ENCODE measurements around the gene TFDP1. TPM values are rescaled to one million over a fixed set of nuclear protein-coding genes. Genes with fewer than 3 reads are reported as not detected.

The TFDP1 gene
- total and polyA plus RNA-seq, 2 of the 4 experiments (the other 2 are of a cell fraction) = 59.3 to 97.0 TPM

DNA sequence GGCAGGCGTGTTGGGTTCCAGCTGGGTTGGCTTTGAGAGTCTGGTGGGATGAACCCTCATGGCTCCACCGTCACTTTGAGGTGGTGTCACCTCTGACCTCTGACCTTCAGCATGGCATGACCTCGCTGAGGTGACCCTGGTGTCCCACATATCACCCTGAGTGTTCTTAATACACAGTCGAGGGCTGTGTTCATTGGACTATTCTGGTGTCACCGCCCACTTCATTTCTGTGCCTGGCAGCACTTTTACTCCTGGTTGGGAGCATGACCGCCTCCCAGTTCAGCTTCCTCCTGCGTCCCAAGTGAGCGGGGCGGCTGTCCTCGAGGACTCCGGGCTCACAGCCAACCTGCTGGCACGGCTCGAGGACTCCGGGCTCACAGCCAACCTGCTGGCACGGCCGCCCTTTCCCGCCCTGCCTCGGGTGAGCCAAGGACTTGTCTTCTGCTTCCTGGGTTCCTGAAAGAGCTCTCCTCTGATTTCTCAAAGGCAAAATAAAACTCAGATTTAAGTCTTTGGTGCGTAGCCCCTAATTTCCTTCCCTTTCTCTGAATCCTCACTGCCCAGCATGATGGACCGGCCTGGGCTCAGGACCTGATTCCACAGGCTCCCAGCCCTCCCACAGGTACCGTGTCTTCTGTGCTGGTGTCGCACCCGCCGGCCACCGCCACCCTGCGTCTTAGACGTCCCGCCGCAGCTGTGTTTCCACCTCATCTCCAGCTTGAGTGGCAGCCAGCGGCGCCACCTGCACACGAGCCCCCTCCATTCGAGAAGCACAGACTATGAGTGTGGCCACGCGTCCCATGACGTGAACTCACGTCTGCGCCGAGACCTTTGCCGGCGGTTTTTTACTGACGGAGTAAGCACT lies 63.0 kb downstream of the TFDP1 start:
- no peak overlapping the region for H2AFZ ChIP-seq (replicated peaks; ENCODE audit: low read length, poor library complexity)
- no peak overlapping the region for H3K23ac ChIP-seq (ENCODE audit: low read depth, low read length)
- DNase-seq (no peak), ATAC-seq (ENCODE audit: low read depth) (peak; percentile 54)
- 85% methylated on average over 25 of the region's 42 CpGs; no CpG with 5 or more reads in 1 of the 2 experiments for WGBS, 2 experiments (ENCODE audit: extremely low coverage in 2 of 2, insufficient read length in 1 of 2)
- H3K9me3 ChIP-seq (ENCODE audit: control insufficient read depth, insufficient read depth, low read length) = no peaks in the 10 kb centered on the region
- H3K18ac ChIP-seq (ENCODE audit: low read depth, low read length) = no peak overlapping the region
- no peak overlapping the region for H4K91ac ChIP-seq (ENCODE audit: insufficient read depth, low read depth, low read length)
- intact Hi-C loops (cut with micrococcal nuclease) (no loop called here), dilution Hi-C loops (cut with HindIII; ENCODE audit: low sequenced_read_pairs, unreplicated experiment) (no loop called here), in situ Hi-C loops (cut with MboI; ENCODE audit: low sequenced_read_pairs) (no loop called here)
- H2AK5ac ChIP-seq (ENCODE audit: low read depth, low read length) = no peak overlapping the region
- H4K5ac ChIP-seq (ENCODE audit: low read depth, low read length) = no peak overlapping the region
- BruUV-seq (replicated peaks) = no TSS peak
- H3K4me1 ChIP-seq (ENCODE audit: control insufficient read depth, insufficient read depth, low read length) = peaks cover 2% of the 10 kb centered on the region; the same call in 1 of the 2 replicates
- H3K4me2 ChIP-seq (ENCODE audit: low read depth, low read length) = no peak overlapping the region
- H3K27ac ChIP-seq (ENCODE audit: insufficient read depth, low read length) = no peak overlapping the region
- H4K8ac ChIP-seq (ENCODE audit: low read depth in 2 of 2, low read length in 2 of 2) = no peak overlapping the region
- no peak overlapping the region for H2AK9ac ChIP-seq (replicated peaks; ENCODE audit: low read depth, low read length, poor library complexity)
- no peak overlapping the region for H2BK20ac ChIP-seq (ENCODE audit: low read depth, low read length)
- H3K4me3 ChIP-seq (ENCODE audit: insufficient read depth, low read depth, low read length) = no peak overlapping the region
- no peaks in the 10 kb centered on the region for H3K27me3 ChIP-seq (ENCODE audit: control insufficient read depth, insufficient read depth, low read length)
- CTCF ChIA-PET = no interaction called here
- no peak overlapping the region for H2BK120ac ChIP-seq (ENCODE audit: low read depth, low read length)
- peaks cover 1% of the 10 kb centered on the region; the same call in 1 of the 2 replicates for H3K36me3 ChIP-seq (ENCODE audit: control insufficient read depth, insufficient read depth, low read length)
- H2BK15ac ChIP-seq (ENCODE audit: low read depth, low read length) = no peak overlapping the region
- no peak overlapping the region for H3K9ac ChIP-seq (ENCODE audit: low read depth, low read length)
- H3K14ac ChIP-seq (replicated peaks; ENCODE audit: low read depth, low read length) = no peak overlapping the region
- POLR2A ChIA-PET (ENCODE audit: unreplicated experiment) = no interaction called here
- H4K20me1 ChIP-seq (ENCODE audit: insufficient read depth, low read length) = no peaks in the 10 kb centered on the region; the same call in 1 of the 2 replicates
- H3K79me1 ChIP-seq (ENCODE audit: low read depth in 1 of 2, low read length in 2 of 2) = no peaks in the 10 kb centered on the region
- TF ChIP-seq MXI1 (IDR thresholded peaks at IDR 0.05; ENCODE audit: borderline replicate concordance, low read depth, low read length) = no peak
- no peak for TF ChIP-seq RCOR1 (IDR thresholded peaks at IDR 0.05; ENCODE audit: insufficient replicate concordance, low read length)
- TF ChIP-seq, protein P1, sequence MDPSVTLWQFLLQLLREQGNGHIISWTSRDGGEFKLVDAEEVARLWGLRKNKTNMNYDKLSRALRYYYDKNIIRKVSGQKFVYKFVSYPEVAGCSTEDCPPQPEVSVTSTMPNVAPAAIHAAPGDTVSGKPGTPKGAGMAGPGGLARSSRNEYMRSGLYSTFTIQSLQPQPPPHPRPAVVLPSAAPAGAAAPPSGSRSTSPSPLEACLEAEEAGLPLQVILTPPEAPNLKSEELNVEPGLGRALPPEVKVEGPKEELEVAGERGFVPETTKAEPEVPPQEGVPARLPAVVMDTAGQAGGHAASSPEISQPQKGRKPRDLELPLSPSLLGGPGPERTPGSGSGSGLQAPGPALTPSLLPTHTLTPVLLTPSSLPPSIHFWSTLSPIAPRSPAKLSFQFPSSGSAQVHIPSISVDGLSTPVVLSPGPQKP (IDR thresholded peaks at IDR 0.05; ENCODE audit: borderline replicate concordance, low read depth, low read length) = no peak
- TF ChIP-seq CEBPB (IDR thresholded peaks at IDR 0.05; ENCODE audit: low read depth, low read length) = no peak
- no peak for TF ChIP-seq NFE2L2 (IDR thresholded peaks at IDR 0.05; ENCODE audit: low read depth, low read length)
- TF ChIP-seq CHD1 (IDR thresholded peaks at IDR 0.05; ENCODE audit: low read depth, low read length) = no peak
- no peak for TF ChIP-seq BHLHE40 (IDR thresholded peaks at IDR 0.05; ENCODE audit: low read depth, low read length)
- TF ChIP-seq RFX5 (IDR thresholded peaks at IDR 0.05; ENCODE audit: low read depth, low read length) = no peak
- TF ChIP-seq RAD21 (IDR thresholded peaks at IDR 0.05; ENCODE audit: low read length) = no peak
- no peak for TF ChIP-seq SMC3 (IDR thresholded peaks at IDR 0.05; ENCODE audit: low read depth, low read length)
- TF ChIP-seq, protein P2, sequence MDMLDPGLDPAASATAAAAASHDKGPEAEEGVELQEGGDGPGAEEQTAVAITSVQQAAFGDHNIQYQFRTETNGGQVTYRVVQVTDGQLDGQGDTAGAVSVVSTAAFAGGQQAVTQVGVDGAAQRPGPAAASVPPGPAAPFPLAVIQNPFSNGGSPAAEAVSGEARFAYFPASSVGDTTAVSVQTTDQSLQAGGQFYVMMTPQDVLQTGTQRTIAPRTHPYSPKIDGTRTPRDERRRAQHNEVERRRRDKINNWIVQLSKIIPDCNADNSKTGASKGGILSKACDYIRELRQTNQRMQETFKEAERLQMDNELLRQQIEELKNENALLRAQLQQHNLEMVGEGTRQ (IDR thresholded peaks at IDR 0.05; ENCODE audit: low read depth, low read length) = no peak
- no peak overlapping the region for H3K56ac ChIP-seq (ENCODE audit: extremely low read depth, insufficient read depth, low read length)
- H3K9me1 ChIP-seq (ENCODE audit: insufficient read depth, low read length) = 0 out of 2 replicates have a peak, but pooled peaks cover 4% of the 10 kb centered on the region
- H3K4ac ChIP-seq (ENCODE audit: low read depth, low read length) = no peak overlapping the region
- no peak overlapping the region for H2BK5ac ChIP-seq (ENCODE audit: low read depth, low read length, poor library complexity, severe bottlenecking)
